K562 (cell line): ENCODE measurements around the gene ELF2. TPM values are rescaled to one million over a fixed set of nuclear protein-coding genes. Genes with fewer than 3 reads are reported as not detected.

ENCODE experiments used
- ASH1L ChIP-seq: fragments of 450-650 bp; IDR thresholded peaks from 2 replicates; pipeline ENCODE4 v1.6.1; 2018; ENCODE audit warnings: borderline replicate concordance, mild to moderate bottlenecking, low read depth; ENCODE audit not compliant: partially characterized antibody
- BACH1 ChIP-seq: fragments of 200-800 bp; sonication (Bioruptor generic); IDR thresholded peaks from 2 replicates; pipeline ENCODE4 v1.6.1; 2016; ENCODE audit warnings: missing genetic modification characterization, missing compliant biosample characterization
- ETV5 ChIP-seq: sonication (generic); formaldehyde crosslinking; IDR thresholded peaks from 2 replicates; pipeline ENCODE4 v1.4.0; 2020; ENCODE audit warnings: low read depth, mild to moderate bottlenecking, missing genetic modification reagents
- FOXA3 ChIP-seq, 2 experiments: fragments of 450-650 bp in 1 of 2; sonication (generic) in 1 of 2; formaldehyde crosslinking; IDR thresholded peaks in 1 of 2; conservative IDR thresholded peaks in 1 of 2; 2 replicates each; pipeline versions ENCODE4 v1.4.0 to v1.8.0; 2020 to 2022; ENCODE audit warnings: mild to moderate bottlenecking in 2 of 2, missing genetic modification reagents in 1 of 2
- FOXK2 ChIP-seq, 2 experiments: fragments of 450-650 bp; IDR thresholded peaks in 1 of 2; conservative IDR thresholded peaks in 1 of 2; 2 replicates each; pipeline ENCODE4 v1.6.1; 2016; ENCODE audit warnings: low read depth in 2 of 2, mild to moderate bottlenecking in 1 of 2
- FUS ChIP-seq: fragments of 200-400 bp; formaldehyde crosslinking; optimal IDR thresholded peaks from 2 replicates; pipeline ENCODE3; 2017; ENCODE audit warnings: low read depth, low read length
- HDAC1 ChIP-seq, 2 experiments: fragments of 450-650 bp; IDR thresholded peaks; 2 replicates each; pipeline ENCODE4 v1.6.1; 2016 to 2017; ENCODE audit warnings: inconsistent platforms in 1 of 2, mild to moderate bottlenecking in 1 of 2, moderate library complexity in 1 of 2
- HMG20A ChIP-seq: fragments of 450-650 bp; formaldehyde crosslinking; conservative IDR thresholded peaks from 2 replicates; pipeline ENCODE4 v1.4.0; 2020; ENCODE audit warnings: mild to moderate bottlenecking, mixed read lengths
- HNRNPH1 ChIP-seq: fragments of 200-400 bp; formaldehyde crosslinking; optimal IDR thresholded peaks from 2 replicates; pipeline ENCODE3; 2017; ENCODE audit warnings: low read depth, mild to moderate bottlenecking, low read length, moderate library complexity
- JUND ChIP-seq, 2 experiments: IDR thresholded peaks; 2 replicates in 1 of 2; 3 replicates in 1 of 2; pipeline ENCODE4 v1.6.1; 2011; ENCODE audit warnings: borderline replicate concordance in 2 of 2, low read depth in 2 of 2, low read length in 2 of 2, improper control_type of control experiment in 1 of 2, missing biosample characterization in 1 of 2, missing genetic modification characterization in 1 of 2, missing genetic modification reagents in 1 of 2
- MAFK ChIP-seq: IDR thresholded peaks from 2 replicates; pipeline ENCODE4 v1.6.1; 2011; ENCODE audit warnings: low read length, improper control_type of control experiment
- NFE2L1 ChIP-seq: fragments of 450-650 bp; IDR thresholded peaks from 2 replicates; pipeline ENCODE4 v1.6.1; 2016; ENCODE audit warnings: missing genetic modification characterization, low read depth, mild to moderate bottlenecking, missing compliant biosample characterization, moderate library complexity, borderline replicate concordance
- POLR2B ChIP-seq: fragments of 450-650 bp; IDR thresholded peaks from 2 replicates; pipeline ENCODE4 v1.6.1; 2018; ENCODE audit warnings: low read depth; ENCODE audit not compliant: partially characterized antibody
- PRMT5 ChIP-seq: sonication (generic); formaldehyde crosslinking; IDR thresholded peaks from 2 replicates; pipeline ENCODE4 v1.5.0; 2020; ENCODE audit warnings: missing genetic modification reagents
- RAD21 ChIP-seq, 2 experiments: fragments of 250-450 bp in 1 of 2; fragments of 450-650 bp in 1 of 2; sonication (Bioruptor Pico) in 1 of 2; formaldehyde crosslinking in 1 of 2; IDR thresholded peaks in 1 of 2; conservative IDR thresholded peaks in 1 of 2; 2 replicates each; pipeline versions ENCODE4 v1.4.0 to v1.8.0; 2020 to 2022; ENCODE audit warnings: mild to moderate bottlenecking in 2 of 2, moderate library complexity in 1 of 2
- SMAD2 ChIP-seq: fragments of 150-350 bp; IDR thresholded peaks from 2 replicates; pipeline ENCODE4 v1.6.1; 2014; ENCODE audit warnings: low read depth, mild to moderate bottlenecking, low read length
- SMARCE1 ChIP-seq: fragments of 450-650 bp; IDR thresholded peaks from 2 replicates; pipeline ENCODE4 v1.7.1; 2016; ENCODE audit warnings: mild to moderate bottlenecking
- SP2 ChIP-seq: IDR thresholded peaks from 2 replicates; pipeline ENCODE4 v1.6.1; 2011; ENCODE audit warnings: mild to moderate bottlenecking, low read depth, low read length, moderate library complexity; ENCODE audit not compliant: poor library complexity, severe bottlenecking; ENCODE audit errors: extremely low read depth
- SRSF9 ChIP-seq: fragments of 200-400 bp; formaldehyde crosslinking; IDR thresholded peaks from 2 replicates; pipeline ENCODE4 v1.6.1; 2017; ENCODE audit warnings: low read depth, low read length, borderline replicate concordance
- TOE1 ChIP-seq, 2 experiments: fragments of 450-650 bp in 1 of 2; sonication (generic) in 1 of 2; formaldehyde crosslinking in 1 of 2; IDR thresholded peaks; 2 replicates each; pipeline versions ENCODE4 v1.7.1 to v1.8.0; 2016 to 2022; ENCODE audit warnings: borderline replicate concordance in 2 of 2, mild to moderate bottlenecking in 2 of 2, antibody characterized with exemption in 1 of 2, inconsistent platforms in 1 of 2, low read depth in 1 of 2, missing genetic modification reagents in 1 of 2, moderate library complexity in 1 of 2
- ZC3H4 ChIP-seq: sonication (generic); formaldehyde crosslinking; IDR thresholded peaks from 2 replicates; pipeline ENCODE4 v1.9.0; 2021; ENCODE audit warnings: missing genetic modification reagents, borderline replicate concordance
- ZNF3 ChIP-seq: fragments of 250-450 bp; sonication (Bioruptor Pico); IDR thresholded peaks from 2 replicates; pipeline ENCODE4 v1.5.0; 2021; ENCODE audit warnings: mild to moderate bottlenecking, moderate library complexity
- ZNF766 ChIP-seq: fragments of 200-800 bp; sonication (Bioruptor generic); conservative IDR thresholded peaks from 2 replicates; pipeline ENCODE4 v1.6.1; 2016; ENCODE audit warnings: missing genetic modification characterization, missing compliant biosample characterization
- polyA plus RNA-seq, 8 experiments: library from polyadenylated mRNA; depleted of rRNA in 4 of 8; stranded (reverse) in 5 of 8; unstranded in 3 of 8; fragments of >200 nt; fragmentation: Nextera tagmentation in 2 of 8; fragmentation: Illumina TruSeq in 1 of 8; extraction: Ambion mirVana in 2 of 8; extraction: Trizol in 1 of 8; gene quantifications; 2 replicates each; pipeline versions ENCODE4 v1.2.1 to v1.2.3, GENCODE V29; 2011 to 2014; ENCODE audit warnings: inconsistent platforms in 1 of 8, missing spikeins in 1 of 8
- total RNA-seq, 7 experiments: library from RNA; depleted of rRNA in 6 of 7; stranded (reverse); fragments of >200 nt in 6 of 7; fragmentation: Illumina TruSeq in 2 of 7; extraction: Trizol in 2 of 7; gene quantifications; 2 replicates each; pipeline versions ENCODE4 v1.2.1 to v1.2.3, GENCODE V29; 2011 to 2021; ENCODE audit warnings: low replicate concordance in 1 of 7
- TF ChIP-seq, protein P1 (sequence below): fragments of 150-350 bp; conservative IDR thresholded peaks from 2 replicates; pipeline ENCODE4 v1.6.1; 2014; ENCODE audit warnings: low read length
- TF ChIP-seq, protein P2 (sequence below): fragments of 450-650 bp; formaldehyde crosslinking; IDR thresholded peaks from 2 replicates; pipeline ENCODE4 v1.4.0; 2022; ENCODE audit warnings: mild to moderate bottlenecking, moderate library complexity

Gene ELF2
- total and polyA plus RNA-seq, 9 of the 15 experiments (the other 6 are each of a cell fraction or from before 2014, with no cell fraction given) = 9.4 to 58.7 (median 41.6) TPM

DNA sequence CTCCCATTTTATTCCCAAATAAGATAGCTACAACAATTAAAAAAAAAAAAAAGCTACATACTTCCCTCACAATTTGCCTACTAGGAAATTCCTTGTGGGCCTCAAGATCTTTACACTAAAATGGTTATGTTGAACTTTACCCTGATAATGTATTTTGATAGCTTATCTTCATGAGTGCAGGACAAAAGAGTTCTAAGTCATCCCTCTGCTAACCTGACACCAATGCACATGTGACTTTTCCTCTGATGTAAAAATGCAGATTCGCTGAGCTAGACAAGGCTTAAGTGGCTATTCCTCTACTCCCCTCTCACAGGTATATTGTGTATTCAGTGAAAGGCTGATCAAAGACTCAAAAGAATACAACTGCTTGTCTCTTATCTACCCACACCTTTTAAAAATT is 22.5 kb downstream of the ELF2 start (continued):
- TF ChIP-seq TOE1 (IDR thresholded peaks at IDR 0.05; ENCODE audit: borderline replicate concordance) (peak; percentile 66; the same call in 1 of the 2 replicates), TOE1 (CRISPR knock-in tag; IDR thresholded peaks at IDR 0.05; ENCODE audit: borderline replicate concordance, low read depth) (no peak), ZNF766 (no peak), ETV5 (CRISPR knock-in tag) (no peak), JUND (IDR thresholded peaks at IDR 0.05; ENCODE audit: borderline replicate concordance, low read depth, low read length) (peak; percentile 56; the same call in 1 of the 2 replicates), JUND (tag; IDR thresholded peaks at IDR 0.05; ENCODE audit: borderline replicate concordance, low read depth, low read length) (peak; percentile 75; the same call in 1 of the 3 replicates), FOXK2 (conservative IDR thresholded peaks at IDR 0.05 in 1 of 2, IDR thresholded peaks at IDR 0.05 in 1 of 2; ENCODE audit: low read depth in 2 of 2) (no peak), FUS (no peak), ASH1L (no peak), BACH1 (tag) (no peak), FOXA3 (CRISPR knock-in tag; conservative IDR thresholded peaks at IDR 0.05 in 1 of 2, IDR thresholded peaks at IDR 0.05 in 1 of 2) (no peak), HNRNPH1 (no peak), SP2 (no peak), SMAD2 (no peak), MAFK (no peak; the same call in 1 of the 2 replicates), SMARCE1 (peak; percentile 85), PRMT5 (CRISPR knock-in tag) (no peak), SRSF9 (no peak), RAD21 (CRISPR knock-in tag; conservative IDR thresholded peaks at IDR 0.05 in 1 of 2, IDR thresholded peaks at IDR 0.05 in 1 of 2) (no peak), HMG20A (no peak), POLR2B (no peak), ZNF3 (no peak), HDAC1 (IDR thresholded peaks at IDR 0.05) (peak in 1 of 2 experiments; percentile 63; a peak in 1 of 4 replicates), ZC3H4 (CRISPR knock-in tag) (no peak), NFE2L1 (tag) (no peak)
- TF ChIP-seq, protein P1, sequence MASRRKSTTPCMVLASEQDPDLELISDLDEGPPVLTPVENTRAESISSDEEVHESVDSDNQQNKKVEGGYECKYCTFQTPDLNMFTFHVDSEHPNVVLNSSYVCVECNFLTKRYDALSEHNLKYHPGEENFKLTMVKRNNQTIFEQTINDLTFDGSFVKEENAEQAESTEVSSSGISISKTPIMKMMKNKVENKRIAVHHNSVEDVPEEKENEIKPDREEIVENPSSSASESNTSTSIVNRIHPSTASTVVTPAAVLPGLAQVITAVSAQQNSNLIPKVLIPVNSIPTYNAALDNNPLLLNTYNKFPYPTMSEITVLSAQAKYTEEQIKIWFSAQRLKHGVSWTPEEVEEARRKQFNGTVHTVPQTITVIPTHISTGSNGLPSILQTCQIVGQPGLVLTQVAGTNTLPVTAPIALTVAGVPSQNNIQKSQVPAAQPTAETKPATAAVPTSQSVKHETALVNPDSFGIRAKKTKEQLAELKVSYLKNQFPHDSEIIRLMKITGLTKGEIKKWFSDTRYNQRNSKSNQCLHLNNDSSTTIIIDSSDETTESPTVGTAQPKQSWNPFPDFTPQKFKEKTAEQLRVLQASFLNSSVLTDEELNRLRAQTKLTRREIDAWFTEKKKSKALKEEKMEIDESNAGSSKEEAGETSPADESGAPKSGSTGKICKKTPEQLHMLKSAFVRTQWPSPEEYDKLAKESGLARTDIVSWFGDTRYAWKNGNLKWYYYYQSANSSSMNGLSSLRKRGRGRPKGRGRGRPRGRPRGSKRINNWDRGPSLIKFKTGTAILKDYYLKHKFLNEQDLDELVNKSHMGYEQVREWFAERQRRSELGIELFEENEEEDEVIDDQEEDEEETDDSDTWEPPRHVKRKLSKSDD = no peak
- TF ChIP-seq, protein P2, sequence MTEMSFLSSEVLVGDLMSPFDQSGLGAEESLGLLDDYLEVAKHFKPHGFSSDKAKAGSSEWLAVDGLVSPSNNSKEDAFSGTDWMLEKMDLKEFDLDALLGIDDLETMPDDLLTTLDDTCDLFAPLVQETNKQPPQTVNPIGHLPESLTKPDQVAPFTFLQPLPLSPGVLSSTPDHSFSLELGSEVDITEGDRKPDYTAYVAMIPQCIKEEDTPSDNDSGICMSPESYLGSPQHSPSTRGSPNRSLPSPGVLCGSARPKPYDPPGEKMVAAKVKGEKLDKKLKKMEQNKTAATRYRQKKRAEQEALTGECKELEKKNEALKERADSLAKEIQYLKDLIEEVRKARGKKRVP = 0 out of 2 replicates have a peak, but pooled peaks have one; percentile 26
